Activated CD8-positive, alpha-beta T cell treated with anti-CD3 and anti-CD28 coated beads, Interleukin-2, amount 10 ng/mL, durations not matched to agents 7 days and 5 days (primary cell): ENCODE data around the gene CCDC57. TPM values are rescaled to one million over a fixed set of nuclear protein-coding genes. Genes with fewer than 3 reads are reported as not detected.

ENCODE experiments used
- ATAC-seq: fragments of 150-1000 bp; cut with Tn5 transposase; one replicate; pipeline ENCODE4 v1.10.0; 2021; ENCODE audit warnings: moderate library complexity
- CTCF ChIA-PET: fragments of 350-600 bp; sonication (Branson Sonifier 250); formaldehyde crosslinking; loops from one replicate; lab custom pipeline; 2021; ENCODE audit warnings: antibody characterized with exemption; lab: Charles Lee
- POLR2A ChIA-PET: fragments of 350-600 bp; sonication (Branson Sonifier 250); formaldehyde crosslinking; loops from one replicate; lab custom pipeline; 2021; ENCODE audit warnings: antibody characterized with exemption; lab: Charles Lee
- DNase-seq: peaks from one replicate; pipeline ENCODE4 v3.0.0-alpha.2; 2020
- H3K27ac Mint-ChIP-seq: one replicate; pipeline ENCODE4 v1.8.0; 2021; ENCODE audit warnings: mild to moderate bottlenecking, mixed read lengths
- H3K27me3 Mint-ChIP-seq: one replicate; pipeline ENCODE4 v1.8.0; 2021; ENCODE audit warnings: low read depth, mixed read lengths
- H3K36me3 Mint-ChIP-seq: one replicate; pipeline ENCODE4 v1.8.0; 2021; ENCODE audit warnings: low read depth, mixed read lengths
- H3K4me1 Mint-ChIP-seq: one replicate; pipeline ENCODE4 v1.8.0; 2021; ENCODE audit warnings: low read depth, mixed read lengths
- H3K4me3 Mint-ChIP-seq: one replicate; pipeline ENCODE4 v1.8.0; 2021; ENCODE audit warnings: mild to moderate bottlenecking, mixed read lengths
- H3K9me3 Mint-ChIP-seq: one replicate; pipeline ENCODE4 v1.8.0; 2022; ENCODE audit warnings: mixed read lengths; ENCODE audit not compliant: insufficient read depth
- total RNA-seq, 2 experiments: library from RNA; stranded (reverse); gene quantifications; one replicate each; pipeline ENCODE4 v1.2.3, GENCODE V29; 2021

Gene CCDC57
- total RNA-seq, 2 experiments from 2014 or later: 78.3 to 84.7 TPM

DNA sequence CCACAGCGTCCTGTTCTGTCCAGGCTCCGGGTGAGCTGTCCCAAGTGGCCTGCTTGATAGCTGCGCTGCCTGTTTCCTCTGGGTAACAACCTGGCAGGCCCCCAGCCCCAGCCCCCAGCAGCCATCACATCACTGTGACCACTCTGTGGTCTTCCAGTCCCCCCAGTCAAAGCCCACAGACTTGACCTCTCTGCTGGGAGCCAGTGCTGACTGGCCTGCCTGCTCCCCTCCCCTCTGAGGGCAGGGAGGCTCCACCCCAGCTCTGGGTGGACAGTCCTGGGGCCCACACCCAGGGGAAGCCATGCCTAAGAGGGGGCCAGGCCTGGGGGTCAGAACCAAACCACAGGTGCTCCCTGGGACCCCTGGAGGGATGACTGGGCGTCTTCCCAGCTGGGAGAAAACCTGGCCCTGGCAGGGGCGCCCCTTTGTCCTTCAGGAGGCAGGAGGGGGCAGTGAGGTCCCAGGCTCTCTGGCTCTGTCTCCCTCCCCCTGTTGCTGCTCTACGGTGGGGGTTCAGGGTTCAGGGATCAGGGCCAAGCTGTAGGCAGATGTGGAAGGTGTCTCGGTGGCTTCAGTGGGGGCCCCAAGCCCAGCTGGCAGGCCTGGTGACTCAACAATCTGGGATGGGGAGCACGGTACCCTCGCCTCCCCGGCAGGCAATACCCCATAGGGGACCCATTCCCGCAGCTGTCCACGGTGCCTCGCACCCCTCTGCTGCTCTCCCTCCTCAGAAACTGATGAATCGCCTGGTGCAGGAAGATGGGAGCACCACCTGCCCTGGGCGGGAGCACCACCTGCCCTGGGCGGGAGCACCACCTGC, 14.4 kb upstream of the CCDC57 start:
- Mint-ChIP-seq H3K27ac (peak overlapping the region; percentile 66), H3K4me3 (peak overlapping the region; percentile 40), H3K27me3 (no peaks in the 10 kb centered on the region), H3K9me3 (no peaks in the 10 kb centered on the region), H3K36me3 (peaks cover 9% of the 10 kb centered on the region), H3K4me1 (peaks cover 13% of the 10 kb centered on the region)
- DNase-seq (no peak), ATAC-seq (no peak)
- ChIA-PET CTCF (no interaction called here), POLR2A (interaction anchor here (0.8 kb wide), 1 partner anchor 121 kb away, joined by 3 read pairs; no protein-coding TSS in a partner anchor)

DNA sequence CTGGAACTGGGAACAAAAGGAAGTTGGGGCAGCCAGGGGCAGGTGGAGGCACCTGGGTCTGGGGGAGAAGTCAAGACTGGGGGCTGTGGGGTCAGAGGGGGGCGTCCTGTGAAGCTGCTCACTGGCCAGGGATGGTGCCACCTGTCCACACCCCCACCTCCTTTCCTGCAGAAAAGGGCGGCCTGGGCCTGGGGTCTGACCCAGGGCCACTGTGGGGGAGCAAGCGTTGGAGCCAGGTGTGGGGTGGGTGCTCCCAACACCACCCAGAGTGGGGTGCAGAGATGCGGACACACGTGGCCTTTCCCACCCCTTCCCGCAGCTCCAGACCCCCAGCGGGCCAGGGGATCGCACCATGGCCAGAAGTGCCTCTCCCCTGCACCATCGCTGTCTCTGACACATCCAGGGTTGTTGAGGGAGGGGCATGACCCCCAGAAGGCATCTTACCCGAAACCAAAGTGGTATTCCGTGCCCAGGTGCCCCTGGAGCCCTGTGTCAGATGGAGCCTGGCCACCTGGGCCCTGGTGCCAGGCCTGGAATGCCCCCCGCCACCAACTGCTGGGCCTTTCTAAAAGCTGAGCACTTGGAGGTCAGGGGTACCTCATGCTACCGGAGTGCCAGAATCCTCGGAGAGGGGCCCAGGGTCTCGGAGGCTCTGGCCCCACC, 13.6 kb upstream of the CCDC57 start:
- POLR2A ChIA-PET: interaction anchor here (0.8 kb wide), 1 partner anchor 120 kb away, joined by 3 read pairs; no protein-coding TSS in a partner anchor
- Mint-ChIP-seq H3K27me3 (no peaks in the 10 kb centered on the region), H3K9me3 (no peaks in the 10 kb centered on the region), H3K36me3 (peaks cover 9% of the 10 kb centered on the region), H3K27ac (no peak overlapping the region), H3K4me1 (peaks cover 12% of the 10 kb centered on the region), H3K4me3 (no peak overlapping the region)
- CTCF ChIA-PET: interaction anchor here (0.7 kb wide), 1 partner anchor 10 kb away, joined by 3 read pairs; no protein-coding TSS in a partner anchor
- ATAC-seq (no peak), DNase-seq (no peak)

DNA sequence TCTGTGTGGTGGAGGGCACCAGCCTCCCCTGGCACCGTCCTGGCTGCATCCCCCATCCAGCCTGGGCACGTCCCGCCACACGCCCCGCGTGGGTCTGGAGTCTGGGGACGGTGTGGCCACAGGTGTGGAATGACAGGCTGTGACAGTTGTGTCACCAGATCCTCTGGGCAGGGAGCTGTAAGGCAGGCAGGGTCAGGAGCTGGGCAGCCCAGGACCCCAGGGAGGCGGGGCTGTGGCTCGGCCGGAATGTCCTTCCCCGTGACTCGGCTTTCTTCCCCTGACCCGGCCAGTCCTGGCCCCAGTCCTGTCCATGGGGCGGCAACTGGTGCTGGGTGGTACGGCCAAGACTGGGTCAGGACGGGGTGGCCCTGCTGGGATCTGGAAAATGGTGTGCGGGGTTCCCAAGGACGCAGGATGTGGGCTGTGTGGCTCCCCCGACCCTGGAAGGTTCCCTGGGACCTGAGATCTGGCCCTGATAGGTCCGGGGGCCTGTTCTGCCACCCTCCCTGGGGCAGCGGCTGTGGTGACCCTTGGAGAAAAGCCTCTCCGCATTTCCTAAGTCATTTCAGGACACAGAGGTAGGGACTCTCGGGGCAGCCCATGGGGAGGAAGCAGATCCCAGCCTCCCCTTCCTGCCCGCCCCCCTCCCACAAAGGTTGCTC, 12.9 kb upstream of the CCDC57 start:
- CTCF ChIA-PET: interaction anchor here (0.7 kb wide), 1 partner anchor 9 kb away, joined by 3 read pairs; no protein-coding TSS in a partner anchor
- ATAC-seq (no peak), DNase-seq (no peak)
- H3K36me3 Mint-ChIP-seq: peaks cover 9% of the 10 kb centered on the region
- no peaks in the 10 kb centered on the region for H3K9me3 Mint-ChIP-seq
- H3K4me3 Mint-ChIP-seq: no peak overlapping the region
- peaks cover 12% of the 10 kb centered on the region for H3K4me1 Mint-ChIP-seq
- POLR2A ChIA-PET: no interaction called here
- peaks cover 1% of the 10 kb centered on the region for H3K27me3 Mint-ChIP-seq
- no peak overlapping the region for H3K27ac Mint-ChIP-seq

DNA sequence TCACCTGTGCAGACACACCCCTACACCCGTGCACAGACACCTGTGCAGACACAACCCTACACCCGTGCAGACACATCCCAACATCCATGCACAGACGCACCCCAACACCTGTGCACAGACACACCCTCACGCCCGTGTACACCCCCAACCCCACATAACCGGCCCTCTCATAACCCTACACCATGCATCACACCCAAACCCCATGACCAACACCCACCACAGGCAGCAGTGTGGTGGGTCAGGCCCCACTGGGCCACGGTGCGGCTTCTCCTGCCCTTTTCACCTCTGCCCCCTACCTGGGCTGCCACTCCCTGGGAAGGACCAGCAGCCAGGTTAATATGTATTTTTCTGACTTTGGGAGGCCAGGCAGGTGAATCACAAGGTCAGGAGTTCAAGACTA, 12.0 kb upstream of the CCDC57 start:
- DNase-seq: no peak
- no peak overlapping the region for H3K27ac Mint-ChIP-seq
- peaks cover 8% of the 10 kb centered on the region for H3K4me1 Mint-ChIP-seq
- H3K4me3 Mint-ChIP-seq: no peak overlapping the region
- no peaks in the 10 kb centered on the region for H3K9me3 Mint-ChIP-seq
- H3K36me3 Mint-ChIP-seq: peaks cover 2% of the 10 kb centered on the region
- POLR2A ChIA-PET: no interaction called here
- peaks cover 2% of the 10 kb centered on the region for H3K27me3 Mint-ChIP-seq
- no peak for ATAC-seq
- CTCF ChIA-PET: no interaction called here

DNA sequence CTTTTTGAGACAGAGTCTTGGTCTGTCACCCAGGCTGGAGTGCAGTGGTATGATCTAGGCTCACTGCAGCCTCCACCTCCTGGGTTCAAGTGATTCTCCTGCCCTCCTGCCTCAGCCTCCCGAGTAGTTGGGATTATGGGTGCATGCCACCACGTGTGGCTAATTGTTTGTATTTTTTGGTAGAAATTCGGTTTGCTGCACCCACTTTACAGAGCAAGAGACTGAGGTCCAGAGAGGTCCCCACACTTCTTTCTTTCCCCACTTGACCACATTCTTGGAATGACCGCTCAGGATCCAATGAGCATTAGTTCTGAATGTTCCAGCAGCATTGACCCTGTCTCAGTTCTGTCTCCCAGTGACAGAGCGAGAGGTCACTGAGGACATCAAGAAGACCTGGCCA, 10.9 kb upstream of the CCDC57 start:
- no peaks in the 10 kb centered on the region for H3K36me3 Mint-ChIP-seq
- ATAC-seq (no peak), DNase-seq (no peak)
- no peaks in the 10 kb centered on the region for H3K9me3 Mint-ChIP-seq
- CTCF ChIA-PET: interaction anchor here (1.0 kb wide), 1 partner anchor 201 kb away, joined by 3 read pairs; no protein-coding TSS in a partner anchor
- H3K27ac Mint-ChIP-seq: no peak overlapping the region
- H3K4me1 Mint-ChIP-seq: peaks cover 8% of the 10 kb centered on the region
- peaks cover 2% of the 10 kb centered on the region for H3K27me3 Mint-ChIP-seq
- POLR2A ChIA-PET: no interaction called here
- no peak overlapping the region for H3K4me3 Mint-ChIP-seq

DNA sequence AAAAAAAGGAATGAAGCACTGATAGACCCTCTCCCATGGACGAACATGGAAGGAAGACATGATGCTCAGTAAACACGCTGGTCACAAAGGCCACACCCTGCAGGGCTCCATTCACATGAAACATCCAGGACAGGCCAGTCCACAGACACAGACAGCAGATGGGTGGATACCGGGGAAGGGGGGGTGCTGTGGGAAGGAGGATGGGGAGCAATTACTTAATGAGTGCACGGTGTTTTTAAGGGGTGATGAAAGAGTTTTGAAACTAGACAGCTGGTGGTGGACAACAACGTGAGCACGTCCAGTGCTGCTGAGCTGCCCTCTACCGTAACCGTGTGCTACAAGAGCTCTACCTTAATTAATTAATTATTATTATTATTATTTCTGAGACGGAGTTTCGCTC, 10.2 kb upstream of the CCDC57 start:
- Mint-ChIP-seq H3K27ac (no peak overlapping the region), H3K27me3 (peaks cover 2% of the 10 kb centered on the region), H3K4me3 (no peak overlapping the region), H3K9me3 (no peaks in the 10 kb centered on the region), H3K36me3 (no peaks in the 10 kb centered on the region), H3K4me1 (peaks cover 8% of the 10 kb centered on the region)
- ATAC-seq (no peak), DNase-seq (no peak)
- CTCF ChIA-PET: interaction anchor here (1.0 kb wide), 1 partner anchor 202 kb away, joined by 3 read pairs; no protein-coding TSS in a partner anchor
- POLR2A ChIA-PET: no interaction called here

DNA sequence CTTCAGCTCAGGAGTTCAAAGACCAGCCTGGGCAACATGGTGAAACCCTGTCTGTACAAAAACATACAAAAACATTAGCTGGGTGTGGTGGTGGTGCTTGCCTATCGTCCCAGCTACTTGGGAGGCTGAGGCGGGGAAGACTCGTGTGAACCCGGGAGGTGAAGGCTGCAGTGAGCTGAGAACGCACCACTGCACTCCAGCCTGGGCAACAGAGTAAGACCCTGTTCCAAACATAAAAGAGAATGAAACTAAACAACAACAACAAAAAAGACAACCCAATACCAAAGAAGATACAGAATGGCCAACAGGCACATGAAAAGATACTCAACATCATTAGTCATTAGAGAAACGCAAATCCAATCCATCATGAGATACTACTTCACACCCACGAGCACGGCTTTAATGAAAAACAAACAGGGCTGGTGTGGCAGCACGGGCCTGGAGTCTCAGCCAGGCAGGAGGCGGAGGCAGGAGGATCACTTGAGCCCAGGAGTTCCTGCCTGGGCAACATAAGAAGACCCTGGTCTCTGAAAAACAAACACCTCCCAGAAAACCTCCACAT, 8.8 kb upstream of the CCDC57 start:
- CTCF ChIA-PET: interaction anchor here (1.3 to 1.4 kb wide), 2 partner anchors 15 to 16 kb away, joined by 6 to 7 read pairs; no protein-coding TSS in a partner anchor
- POLR2A ChIA-PET: no interaction called here
- H3K27ac Mint-ChIP-seq: no peak overlapping the region

DNA sequence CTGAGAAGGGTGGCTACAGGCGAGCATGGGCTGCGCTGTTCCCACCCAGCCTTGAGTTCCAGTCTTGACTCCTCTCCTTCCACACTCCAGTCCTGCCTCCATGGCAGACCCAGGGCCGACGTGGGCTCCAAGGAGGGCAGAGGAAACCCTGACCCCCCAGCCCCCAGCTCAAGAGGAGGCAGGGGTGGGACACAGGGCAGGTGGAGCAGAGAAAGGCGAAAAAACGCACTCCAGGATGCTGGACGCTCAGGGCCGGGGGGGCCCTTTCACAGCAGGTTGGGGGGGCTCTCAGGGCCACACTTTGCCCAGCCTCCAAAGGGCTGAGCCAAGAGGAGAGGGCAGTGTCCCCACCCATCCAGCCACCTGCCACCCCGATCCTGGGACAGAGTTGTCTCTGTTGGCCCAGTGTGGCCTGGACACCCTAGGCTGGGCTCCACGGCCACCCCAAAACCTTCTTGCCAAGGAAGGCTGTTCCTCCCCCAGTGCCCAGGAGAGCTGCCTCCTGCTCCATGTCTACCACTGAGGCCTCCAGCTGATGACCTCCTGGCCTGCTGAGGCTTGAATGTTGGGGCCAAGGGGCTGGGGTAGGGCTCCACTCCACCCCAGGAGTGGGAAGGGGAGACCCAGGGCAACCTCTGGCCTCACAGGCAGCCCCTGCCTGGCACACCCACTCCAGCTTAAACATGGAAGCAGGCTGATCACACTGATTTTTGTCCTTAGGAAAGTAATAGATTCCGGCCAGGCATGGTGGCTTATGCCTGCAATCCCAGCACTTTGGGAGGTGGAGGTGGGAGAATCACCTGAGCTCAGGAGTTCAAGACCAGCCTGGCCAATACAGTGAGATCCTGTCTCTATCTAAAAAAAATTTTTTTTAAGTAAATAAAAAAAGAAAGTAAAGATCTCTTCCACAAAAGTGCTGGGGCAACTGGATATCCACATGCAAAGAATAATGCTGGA, 7.4 kb upstream of the CCDC57 start:
- no peak for ATAC-seq
- CTCF ChIA-PET: interaction anchor here (1.2 to 1.4 kb wide), 3 partner anchors 14 to 16 kb away, joined by 3 to 7 read pairs (median 6); no protein-coding TSS in a partner anchor
- H3K4me3 Mint-ChIP-seq: no peak overlapping the region
- H3K27ac Mint-ChIP-seq: no peak overlapping the region
- peaks cover 24% of the 10 kb centered on the region for H3K4me1 Mint-ChIP-seq
- peaks cover 2% of the 10 kb centered on the region for H3K27me3 Mint-ChIP-seq
- POLR2A ChIA-PET: no interaction called here
- H3K9me3 Mint-ChIP-seq: no peaks in the 10 kb centered on the region
- no peaks in the 10 kb centered on the region for H3K36me3 Mint-ChIP-seq
- DNase-seq: no peak

More for the DNA sequence above, 8.8 kb upstream of the CCDC57 start:
- H3K4me1 Mint-ChIP-seq: peaks cover 14% of the 10 kb centered on the region
- H3K27me3 Mint-ChIP-seq: peaks cover 2% of the 10 kb centered on the region
- no peak overlapping the region for H3K4me3 Mint-ChIP-seq
- no peak for DNase-seq
- no peaks in the 10 kb centered on the region for H3K36me3 Mint-ChIP-seq
- ATAC-seq: no peak
- H3K9me3 Mint-ChIP-seq: no peaks in the 10 kb centered on the region

DNA sequence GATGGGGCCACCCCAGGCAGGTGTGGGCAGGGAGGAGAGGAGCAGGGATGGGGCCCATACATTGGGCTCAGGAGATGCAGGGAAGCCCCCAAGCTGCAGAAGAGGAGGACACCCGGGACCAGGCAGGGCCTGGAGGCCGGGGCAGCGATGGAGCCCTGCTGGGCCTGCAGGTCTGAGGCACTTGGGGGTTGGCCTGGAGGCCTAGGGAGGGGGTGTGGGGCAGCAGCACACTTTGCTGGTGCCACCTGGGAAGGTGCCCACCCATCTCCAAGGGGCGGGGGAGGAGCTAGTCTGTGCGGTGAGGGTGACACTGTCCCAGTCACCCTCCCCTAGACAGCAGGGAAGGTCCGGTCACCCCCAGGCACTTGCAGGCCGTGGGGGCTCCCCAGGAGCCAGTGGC, 6.4 kb upstream of the CCDC57 start:
- Mint-ChIP-seq H3K27me3 (peaks cover 2% of the 10 kb centered on the region), H3K9me3 (no peaks in the 10 kb centered on the region), H3K27ac (no peak overlapping the region), H3K36me3 (no peaks in the 10 kb centered on the region), H3K4me3 (no peak overlapping the region), H3K4me1 (peaks cover 32% of the 10 kb centered on the region)
- ATAC-seq: no peak
- POLR2A ChIA-PET: no interaction called here
- DNase-seq: no peak
- CTCF ChIA-PET: interaction anchor here (1.2 kb wide), 1 partner anchor 13 kb away, joined by 3 read pairs; no protein-coding TSS in a partner anchor

DNA sequence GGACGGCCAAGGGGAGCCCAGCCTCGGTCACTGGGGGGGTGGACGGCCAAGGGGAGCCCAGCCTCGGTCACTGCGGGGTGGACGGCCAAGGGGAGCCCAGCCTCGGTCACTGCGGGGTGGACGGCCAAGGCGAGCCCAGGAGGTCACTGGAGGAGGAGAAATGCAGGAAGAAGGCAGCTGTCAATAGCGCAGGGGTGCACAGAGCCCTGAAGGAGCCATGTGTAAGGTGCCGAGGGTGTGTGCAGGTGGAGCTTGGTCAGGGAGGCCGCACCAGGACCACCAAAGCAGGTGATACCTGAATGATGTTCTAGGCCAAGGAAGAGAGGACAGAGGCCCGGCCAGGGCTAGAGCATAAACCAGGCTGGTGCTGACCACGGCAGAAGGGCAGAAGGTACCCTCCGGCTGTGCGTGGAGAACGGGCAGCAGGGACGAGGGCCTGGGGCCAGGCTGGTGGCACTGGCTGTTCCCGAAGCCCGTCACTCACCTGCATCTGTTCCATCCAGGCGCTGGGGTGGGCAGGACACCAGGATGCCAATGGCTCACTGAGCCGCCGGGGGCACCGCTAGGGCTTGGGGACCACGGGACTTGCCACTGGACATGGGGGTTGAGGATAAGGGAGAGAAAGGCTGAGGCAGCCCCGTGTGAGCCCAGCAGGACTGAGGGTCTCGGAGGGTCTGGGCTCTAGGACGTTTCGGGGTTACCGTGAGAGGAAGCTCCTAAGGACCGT, 5.9 kb upstream of the CCDC57 start:
- H3K27ac Mint-ChIP-seq: no peak overlapping the region
- H3K27me3 Mint-ChIP-seq: peaks cover 2% of the 10 kb centered on the region
- peaks cover 36% of the 10 kb centered on the region for H3K4me1 Mint-ChIP-seq
- ATAC-seq (no peak), DNase-seq (no peak)
- no peaks in the 10 kb centered on the region for H3K9me3 Mint-ChIP-seq
- no peak overlapping the region for H3K4me3 Mint-ChIP-seq
- H3K36me3 Mint-ChIP-seq: no peaks in the 10 kb centered on the region
- CTCF ChIA-PET: interaction anchor here (1.2 kb wide), 2 partner anchors 12 to 18 kb away, joined by 3 read pairs; no protein-coding TSS in a partner anchor
- POLR2A ChIA-PET: no interaction called here
